Lung (tissue), 12 donors: ENCODE results near the gene STARD3NL. TPM values are rescaled to one million over a fixed set of nuclear protein-coding genes. Genes with fewer than 3 reads are reported as not detected.
"Not testable (repeated sequence)": the region's sequence is repeated elsewhere in the genome, so short reads cannot be mapped to it uniquely, and the experiment has no call there.

Experiments
- ATAC-seq: fragments of 200-7000 bp; cut with Tn5 transposase; one replicate; pipeline ENCODE4 v1.9.1; 2020; ENCODE audit warnings: moderate number of reproducible peaks; ENCODE audit not compliant: insufficient read depth, low FRiP score
- DNase-seq, 3 donors: peaks; one replicate each; pipeline ENCODE4 v3.0.0-alpha.2; 2013 to 2017
- H3K27ac ChIP-seq, 2 donors: one replicate each; pipeline ENCODE4 v1.5.1; 2013; ENCODE audit warnings: mild to moderate bottlenecking in 2 of 2, moderate library complexity in 2 of 2, control low read depth in 1 of 2, inconsistent platforms in 1 of 2, low read depth in 1 of 2, low read length in 1 of 2
- H3K27me3 ChIP-seq, 3 donors: one replicate each; pipeline ENCODE4 v1.5.1; 2013; ENCODE audit warnings: low read length in 2 of 3; ENCODE audit not compliant: control insufficient read depth in 3 of 3, insufficient read depth in 3 of 3
- H3K36me3 ChIP-seq, 4 donors: one replicate each; pipeline ENCODE4 v1.5.1; 2013; ENCODE audit warnings: low read length in 4 of 4, mild to moderate bottlenecking in 1 of 4, moderate library complexity in 1 of 4; ENCODE audit not compliant: control insufficient read depth in 4 of 4, insufficient read depth in 4 of 4
- H3K4me1 ChIP-seq, 5 donors: one replicate each; pipeline ENCODE4 v1.5.1; 2013; ENCODE audit warnings: low read length in 5 of 5, mild to moderate bottlenecking in 2 of 5, moderate library complexity in 1 of 5; ENCODE audit not compliant: control insufficient read depth in 5 of 5, insufficient read depth in 5 of 5
- H3K4me3 ChIP-seq: one replicate; pipeline ENCODE4 v1.5.1; 2013; ENCODE audit warnings: mild to moderate bottlenecking, control low read depth, moderate library complexity
- H3K9ac ChIP-seq, 2 donors: one replicate each; pipeline ENCODE4 v1.5.1; 2013; ENCODE audit warnings: low read length in 2 of 2, control low read depth in 1 of 2; ENCODE audit not compliant: insufficient read depth in 1 of 2
- H3K9me3 ChIP-seq, 4 donors: one replicate each; pipeline ENCODE4 v1.5.1; 2013; ENCODE audit warnings: low read length in 3 of 4, mild to moderate bottlenecking in 1 of 4, moderate library complexity in 1 of 4; ENCODE audit not compliant: control insufficient read depth in 4 of 4, insufficient read depth in 3 of 4
- WGBS, 2 donors: extraction: QIAGEN DNeasy Blood & Tissue Kit; methylation state at CpG; one replicate each; pipeline ENCODE4 v1.1.7; 2013; 5-methylcytosine and 5-hydroxymethylcytosine counted together
- polyA plus RNA-seq, 2 donors: library from polyadenylated mRNA; stranded (reverse); fragments of 200-250 nt; gene quantifications; one replicate each; pipeline ENCODE4 v1.2.1, GENCODE V29; 2013
- total RNA-seq, 2 donors: library from RNA; depleted of rRNA in 1 of 2; stranded (reverse); fragments of >200 nt in 1 of 2; gene quantifications; one replicate each; pipeline ENCODE4 v1.2.1, GENCODE V29; 2014 to 2021
- TF ChIP-seq, protein P1 (sequence below): IDR thresholded peaks from 2 replicates; pipeline ENCODE4 v1.5.1; 2012; ENCODE audit warnings: mild to moderate bottlenecking; ENCODE audit errors: control extremely low read depth, extremely low read depth
- donor health status: control.
- donor health status: control.
- donor health status: Bipolar disorder and iron deficiency.
- donor health status: healthy.
- donor health status: DM: yes; HTN: yes; CAD: no.

The STARD3NL gene
- total and polyA plus RNA-seq, 4 donors, result 33.6 to 87.1 (median 60.3) TPM

DNA sequence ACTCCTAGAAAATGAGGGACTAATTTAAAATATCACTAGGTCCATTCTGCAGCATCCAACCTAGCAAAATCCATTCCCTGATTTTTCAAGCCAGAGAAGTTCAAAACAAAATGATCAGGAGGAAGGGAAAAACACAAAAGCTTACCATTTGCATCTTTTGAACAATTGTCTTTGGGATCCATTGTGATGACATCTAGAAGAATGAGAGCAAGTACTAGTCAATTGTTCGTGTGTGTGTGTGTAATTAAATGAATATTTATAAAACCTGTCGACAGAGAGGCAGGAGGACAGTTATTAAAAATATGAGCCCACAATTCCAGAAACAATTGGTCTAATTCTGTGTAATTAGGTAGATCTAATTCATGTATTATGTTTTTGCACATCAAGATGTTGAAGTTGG is 84.0 kb downstream of the STARD3NL start:
- H3K9me3 ChIP-seq, H3K4me3 ChIP-seq, H3K27ac ChIP-seq, H3K36me3 ChIP-seq, DNase-seq, ATAC-seq, H3K4me1 ChIP-seq, H3K27me3 ChIP-seq, H3K9ac ChIP-seq: not testable (repeated sequence)
- WGBS, 2 donors, result 66 to 72% methylated on average over 2 of the region's 2 CpGs

DNA sequence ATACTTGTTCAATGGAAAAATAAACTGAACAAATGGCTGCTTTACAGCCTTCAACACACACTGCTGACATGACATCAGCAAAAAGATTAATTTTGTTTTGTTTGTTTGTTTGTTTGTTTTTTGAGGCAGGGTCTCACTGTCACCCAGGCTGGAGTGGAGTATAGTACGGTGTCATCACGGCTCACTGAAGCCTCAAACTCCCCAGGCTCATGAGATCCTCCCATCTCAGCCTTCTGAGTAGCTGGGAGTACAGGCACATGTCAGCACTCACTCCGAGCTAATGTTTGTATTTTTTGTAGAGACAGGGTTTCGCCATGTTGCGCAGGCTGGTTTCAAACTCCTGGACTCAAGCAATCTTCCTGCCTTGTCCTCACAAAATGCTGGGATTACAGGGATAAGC is 84.5 kb downstream of the STARD3NL start:
- Histone ChIP-seq H3K4me1 (no peaks in the 10 kb centered on the region), H3K4me3 (no peak overlapping the region), H3K36me3 (no peaks in the 10 kb centered on the region), H3K27ac (no peak overlapping the region), H3K9me3 (no peaks in the 10 kb centered on the region), H3K27me3 (no peaks in the 10 kb centered on the region), H3K9ac (no peak overlapping the region)
- TF ChIP-seq, protein P1, sequence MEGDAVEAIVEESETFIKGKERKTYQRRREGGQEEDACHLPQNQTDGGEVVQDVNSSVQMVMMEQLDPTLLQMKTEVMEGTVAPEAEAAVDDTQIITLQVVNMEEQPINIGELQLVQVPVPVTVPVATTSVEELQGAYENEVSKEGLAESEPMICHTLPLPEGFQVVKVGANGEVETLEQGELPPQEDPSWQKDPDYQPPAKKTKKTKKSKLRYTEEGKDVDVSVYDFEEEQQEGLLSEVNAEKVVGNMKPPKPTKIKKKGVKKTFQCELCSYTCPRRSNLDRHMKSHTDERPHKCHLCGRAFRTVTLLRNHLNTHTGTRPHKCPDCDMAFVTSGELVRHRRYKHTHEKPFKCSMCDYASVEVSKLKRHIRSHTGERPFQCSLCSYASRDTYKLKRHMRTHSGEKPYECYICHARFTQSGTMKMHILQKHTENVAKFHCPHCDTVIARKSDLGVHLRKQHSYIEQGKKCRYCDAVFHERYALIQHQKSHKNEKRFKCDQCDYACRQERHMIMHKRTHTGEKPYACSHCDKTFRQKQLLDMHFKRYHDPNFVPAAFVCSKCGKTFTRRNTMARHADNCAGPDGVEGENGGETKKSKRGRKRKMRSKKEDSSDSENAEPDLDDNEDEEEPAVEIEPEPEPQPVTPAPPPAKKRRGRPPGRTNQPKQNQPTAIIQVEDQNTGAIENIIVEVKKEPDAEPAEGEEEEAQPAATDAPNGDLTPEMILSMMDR, result no peak
- DNase-seq, result no peak
- no peak for ATAC-seq
- WGBS, 2 donors, result 79 to 80% methylated on average over 5 of the region's 5 CpGs

DNA sequence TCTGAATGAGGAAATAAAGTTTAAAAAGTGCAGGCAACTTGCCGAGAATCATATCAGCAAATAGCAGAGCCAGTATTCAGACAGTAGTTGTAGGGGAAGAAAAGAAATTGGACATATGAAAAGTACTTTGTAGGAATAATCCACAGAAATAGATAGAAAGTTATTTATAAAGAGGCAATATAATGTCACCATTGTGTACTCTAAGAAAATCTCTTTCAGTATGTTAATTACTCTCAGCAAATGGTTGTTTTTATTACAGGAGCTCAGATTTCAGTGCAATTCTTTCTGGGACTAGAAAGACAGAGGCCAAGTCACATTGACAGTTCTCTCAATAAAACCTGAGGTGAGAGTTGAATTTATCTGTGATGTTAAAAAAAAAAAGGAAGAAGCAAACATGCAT is 85.2 kb downstream of the STARD3NL start:
- not testable (repeated sequence) for H3K4me3 ChIP-seq, H3K9ac ChIP-seq, H3K27me3 ChIP-seq, ATAC-seq, H3K9me3 ChIP-seq, DNase-seq, H3K27ac ChIP-seq, H3K4me1 ChIP-seq, H3K36me3 ChIP-seq
- 58 to 70% methylated on average over 1 of the region's 1 CpG for WGBS, 2 donors

DNA sequence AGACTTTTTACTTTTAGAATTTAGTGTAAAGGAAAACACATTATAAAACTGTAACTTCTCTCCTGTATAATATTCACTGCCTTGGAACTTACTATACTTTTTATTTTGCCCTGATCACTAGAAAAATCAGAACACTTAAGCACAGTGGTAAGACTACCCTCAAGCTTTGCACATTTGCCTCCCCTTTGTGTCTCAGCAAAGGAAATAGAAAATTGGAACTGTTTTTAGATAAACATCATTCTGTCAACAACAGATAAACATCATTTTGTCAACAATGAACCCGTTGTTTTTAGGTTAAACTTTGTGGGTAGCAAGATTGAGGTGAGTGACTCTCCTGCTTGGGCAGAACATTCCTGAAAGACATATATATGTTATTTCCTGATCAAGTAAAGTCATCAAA is 86.6 kb downstream of the STARD3NL start:
- H3K4me3 ChIP-seq, ATAC-seq, H3K4me1 ChIP-seq, H3K27me3 ChIP-seq, H3K9me3 ChIP-seq, H3K27ac ChIP-seq, DNase-seq, H3K36me3 ChIP-seq, H3K9ac ChIP-seq: not testable (repeated sequence)
- 40 to 53% methylated on average over 1 of the region's 1 CpG for WGBS, 2 donors

DNA sequence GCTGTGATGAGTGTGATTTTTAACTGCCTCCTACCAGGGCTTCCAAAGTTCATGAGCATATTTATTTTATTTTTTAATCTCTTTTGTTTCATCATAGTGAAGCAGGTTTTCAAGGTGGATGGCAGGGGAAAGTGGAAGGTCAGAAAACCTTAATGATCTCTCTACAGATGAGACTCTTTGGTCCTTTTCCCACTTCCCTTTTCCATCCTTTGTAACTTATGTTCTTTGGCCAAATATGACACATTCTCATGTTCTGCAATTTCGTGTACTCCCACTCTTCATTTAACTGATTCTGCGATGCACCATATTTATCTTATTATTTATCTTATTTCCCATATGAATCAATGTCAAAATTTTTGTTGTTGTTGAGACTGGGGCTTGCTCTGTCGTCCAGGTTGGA is 87.9 kb downstream of the STARD3NL start:
- DNase-seq, ATAC-seq: not testable (repeated sequence)

DNA sequence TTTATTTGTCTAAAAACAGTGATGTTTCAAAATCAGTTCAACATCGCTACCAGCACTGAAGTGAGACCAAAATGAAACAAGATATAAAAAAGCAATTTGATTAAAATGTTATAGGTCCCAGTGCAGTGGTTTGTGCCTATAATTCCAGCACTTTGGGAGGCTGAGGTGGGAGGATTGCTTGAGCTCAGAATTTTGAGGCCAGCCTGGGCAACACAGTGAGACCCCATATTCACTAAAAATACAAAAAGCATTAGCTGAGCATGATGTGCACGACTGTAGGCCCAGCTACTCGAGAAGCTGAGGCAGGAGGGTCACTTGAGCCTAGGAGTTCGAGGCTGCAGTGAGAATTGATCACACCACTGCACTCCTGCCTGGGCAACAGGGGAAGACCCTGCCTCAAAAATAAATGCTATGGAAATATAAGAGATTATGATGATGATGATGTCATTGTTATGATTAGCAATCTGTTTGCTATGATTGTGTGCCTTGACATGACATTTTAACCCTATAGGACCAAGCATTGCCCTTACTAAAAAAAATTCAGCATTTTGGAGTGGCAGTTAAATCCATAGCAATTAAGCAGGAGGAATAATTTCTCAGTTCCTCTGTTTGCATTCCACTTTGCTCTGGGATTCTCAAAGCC is 91.8 kb downstream of the STARD3NL start:
- not testable (repeated sequence) for H3K9me3 ChIP-seq, H3K27ac ChIP-seq, H3K27me3 ChIP-seq, H3K4me3 ChIP-seq, H3K9ac ChIP-seq, H3K4me1 ChIP-seq, H3K36me3 ChIP-seq, ATAC-seq, DNase-seq
- WGBS, 2 donors, result 88% methylated on average over 4 of the region's 4 CpGs

More for the DNA sequence above, 87.9 kb downstream of the STARD3NL start:
- 57 to 67% methylated on average over 3 of the region's 3 CpGs for WGBS, 2 donors
- H3K9ac ChIP-seq, H3K36me3 ChIP-seq, H3K27me3 ChIP-seq, H3K27ac ChIP-seq, H3K9me3 ChIP-seq, H3K4me3 ChIP-seq, H3K4me1 ChIP-seq: not testable (repeated sequence)

DNA sequence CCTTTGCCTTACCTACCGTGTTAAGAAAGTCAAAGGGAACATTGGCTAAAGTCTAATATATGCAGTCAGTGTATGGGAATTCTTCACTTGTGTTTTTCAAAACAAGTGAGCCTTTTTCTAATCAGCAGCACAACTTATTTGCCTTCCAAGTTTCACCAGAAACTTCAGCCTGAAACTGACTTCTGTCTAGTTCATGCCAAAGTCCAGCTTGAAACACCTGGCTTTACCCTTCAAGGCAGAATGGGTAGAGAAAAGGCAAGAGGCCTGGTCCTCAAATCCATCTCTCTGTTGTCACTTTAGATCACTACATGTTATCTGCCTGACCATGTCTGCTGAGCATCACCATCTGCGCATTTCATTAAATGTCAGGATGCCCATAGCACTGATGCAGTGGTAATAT is 92.4 kb downstream of the STARD3NL start:
- 86% methylated on average over 1 of the region's 2 CpGs for WGBS, 2 donors
- H3K27ac ChIP-seq, DNase-seq: not testable (repeated sequence)

More for the DNA sequence above, 92.4 kb downstream of the STARD3NL start:
- H3K27me3 ChIP-seq, ATAC-seq, H3K36me3 ChIP-seq, H3K9ac ChIP-seq, H3K4me3 ChIP-seq, H3K9me3 ChIP-seq, H3K4me1 ChIP-seq: not testable (repeated sequence)
